Cardiac fibroblast (primary cell): Measurements from ENCODE around the gene DNAAF5.

Source experiments
- DNase-seq, 2 donors: peaks; one replicate each; pipeline versions ENCODE4 v3.0.0 to v3.0.0-alpha.2; 2010; ENCODE audit warnings: low read depth in 2 of 2
- H3K4me3 ChIP-seq, 2 donors: replicated peaks in 1 of 2; 1 replicate in 1 of 2; 2 replicates in 1 of 2; pipeline ENCODE4 v1.5.1; 2011; ENCODE audit warnings: low read depth in 2 of 2, low read length in 2 of 2, mild to moderate bottlenecking in 2 of 2, moderate library complexity in 1 of 2
- TF ChIP-seq, protein P1 (sequence below): IDR thresholded peaks from one replicate; pipeline ENCODE4 v1.5.1; 2011; ENCODE audit warnings: low read depth, mild to moderate bottlenecking, low read length, inconsistent platforms

DNAAF5 gene

DNA sequence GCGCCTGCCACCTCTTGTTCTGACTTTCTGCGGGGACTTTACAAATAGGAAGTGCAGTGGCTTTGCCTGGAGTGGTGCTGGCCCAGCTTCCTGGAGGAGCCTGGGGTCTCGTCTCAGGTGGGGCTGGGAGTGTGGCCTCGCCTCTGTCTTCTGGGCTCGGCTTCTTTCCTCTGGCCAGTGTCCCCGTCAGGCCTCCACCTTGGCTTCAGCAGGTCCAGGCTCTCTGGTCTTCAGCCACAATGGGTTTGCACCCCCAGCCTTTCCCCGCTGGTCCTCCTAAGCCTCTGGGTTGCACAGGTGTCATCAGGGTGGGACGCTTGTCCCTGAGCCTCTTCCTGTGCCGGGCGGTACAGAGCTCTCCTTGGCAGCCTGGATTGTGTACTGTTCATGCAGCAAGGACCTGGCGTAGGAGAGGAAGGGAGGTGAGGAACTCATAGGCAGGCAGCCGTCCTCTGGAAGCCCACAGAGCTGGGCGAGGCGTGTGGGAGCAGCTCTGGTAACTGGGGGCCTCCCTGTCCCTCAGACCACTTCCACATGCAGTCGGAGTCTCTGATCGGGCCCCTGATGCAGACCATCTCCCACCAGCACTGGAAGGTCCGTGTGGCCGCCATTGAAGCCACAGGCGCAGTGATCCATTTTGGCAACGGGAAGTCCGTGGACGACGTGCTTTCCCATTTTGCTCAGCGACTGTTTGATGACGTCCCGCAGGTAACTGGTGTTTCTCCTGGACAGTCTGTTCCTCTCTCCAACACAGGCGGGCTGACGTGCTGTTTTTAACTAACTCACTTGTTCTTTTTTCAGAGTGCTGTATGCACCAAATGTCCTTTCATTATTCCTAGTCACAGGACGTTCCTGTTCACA is 2.9 kb downstream of the DNAAF5 start:
- no peak overlapping the region for H3K4me3 ChIP-seq
- TF ChIP-seq, protein P1, sequence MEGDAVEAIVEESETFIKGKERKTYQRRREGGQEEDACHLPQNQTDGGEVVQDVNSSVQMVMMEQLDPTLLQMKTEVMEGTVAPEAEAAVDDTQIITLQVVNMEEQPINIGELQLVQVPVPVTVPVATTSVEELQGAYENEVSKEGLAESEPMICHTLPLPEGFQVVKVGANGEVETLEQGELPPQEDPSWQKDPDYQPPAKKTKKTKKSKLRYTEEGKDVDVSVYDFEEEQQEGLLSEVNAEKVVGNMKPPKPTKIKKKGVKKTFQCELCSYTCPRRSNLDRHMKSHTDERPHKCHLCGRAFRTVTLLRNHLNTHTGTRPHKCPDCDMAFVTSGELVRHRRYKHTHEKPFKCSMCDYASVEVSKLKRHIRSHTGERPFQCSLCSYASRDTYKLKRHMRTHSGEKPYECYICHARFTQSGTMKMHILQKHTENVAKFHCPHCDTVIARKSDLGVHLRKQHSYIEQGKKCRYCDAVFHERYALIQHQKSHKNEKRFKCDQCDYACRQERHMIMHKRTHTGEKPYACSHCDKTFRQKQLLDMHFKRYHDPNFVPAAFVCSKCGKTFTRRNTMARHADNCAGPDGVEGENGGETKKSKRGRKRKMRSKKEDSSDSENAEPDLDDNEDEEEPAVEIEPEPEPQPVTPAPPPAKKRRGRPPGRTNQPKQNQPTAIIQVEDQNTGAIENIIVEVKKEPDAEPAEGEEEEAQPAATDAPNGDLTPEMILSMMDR, result no peak

DNA sequence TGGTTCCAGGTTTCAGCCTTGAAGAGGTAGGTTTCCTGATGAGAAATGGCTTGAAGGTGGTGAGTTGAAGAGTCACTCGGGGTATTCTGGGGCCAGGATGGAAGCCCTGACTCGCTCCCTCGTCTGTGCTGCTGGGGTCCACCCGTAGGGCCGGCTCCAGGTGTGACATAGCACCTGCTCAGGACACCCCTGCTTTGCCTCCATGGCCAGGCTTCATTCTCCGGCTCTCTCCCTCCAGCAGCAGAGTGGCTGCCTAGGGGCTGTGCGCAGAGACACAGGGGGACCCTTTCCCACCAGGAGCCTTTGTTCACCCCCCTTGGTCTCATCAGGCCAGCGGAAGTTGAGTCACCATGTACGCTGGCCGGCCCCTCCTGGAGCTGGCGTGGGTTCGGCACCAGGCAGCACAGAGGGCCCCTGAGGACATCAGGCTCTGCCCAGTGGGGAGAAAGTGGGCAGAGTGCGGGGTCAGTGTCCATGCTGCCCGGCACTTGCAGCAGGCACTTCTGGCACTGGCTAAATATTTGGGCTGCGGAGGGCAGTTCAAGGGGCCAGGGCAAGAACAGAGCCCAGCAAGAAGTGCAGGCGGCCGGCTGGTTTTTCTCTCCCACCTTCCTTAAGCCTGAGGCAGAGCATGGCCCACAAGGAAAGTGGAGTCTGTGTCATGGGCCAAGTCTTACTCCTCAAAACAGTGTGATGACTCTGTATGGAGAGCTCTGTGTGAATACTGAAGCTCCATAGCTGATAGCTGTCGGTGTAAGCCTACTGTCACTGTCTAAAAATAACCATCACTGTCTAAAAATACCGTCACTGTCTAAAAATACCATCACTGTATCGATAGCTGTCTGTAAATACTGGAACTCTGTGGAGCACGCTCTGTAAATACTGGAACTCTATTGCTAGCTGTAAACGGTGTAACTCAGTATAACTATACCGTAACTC is 4.3 kb downstream of the DNAAF5 start:
- DNase-seq, result no peak
- TF ChIP-seq, protein P1, result no peak
- no peak overlapping the region for H3K4me3 ChIP-seq

More for the DNA sequence above, 2.9 kb downstream of the DNAAF5 start:
- DNase-seq, result no peak

DNA sequence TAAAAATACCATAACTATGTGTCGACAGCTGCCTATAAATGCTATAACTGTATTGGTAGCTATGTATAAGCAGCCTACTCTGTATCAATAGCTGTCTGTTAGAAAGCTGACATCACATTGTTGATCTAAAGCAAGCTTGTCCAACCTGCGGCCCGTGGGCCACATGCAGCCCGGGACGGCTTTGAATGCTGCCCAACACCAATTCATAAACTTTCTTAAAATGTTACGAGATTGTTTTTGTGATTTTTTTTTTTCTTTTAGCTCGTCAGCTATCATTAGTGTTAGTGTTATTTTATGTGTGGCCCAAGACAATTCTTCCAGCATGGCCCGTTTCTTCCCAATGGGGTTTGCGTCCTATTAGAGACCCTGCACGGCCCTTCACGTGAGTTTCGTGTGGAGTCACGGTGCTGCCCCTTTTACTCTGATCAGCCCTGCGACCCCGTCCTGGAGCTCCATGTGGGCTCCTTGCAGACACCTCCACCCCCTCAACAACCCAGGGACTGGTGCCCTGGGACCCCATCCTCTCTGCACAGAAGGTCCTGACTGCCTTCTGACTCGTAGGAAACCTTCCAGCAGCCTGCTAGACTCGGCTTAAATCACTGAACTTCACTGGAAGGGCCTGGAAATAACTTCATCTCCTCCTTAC is 5.1 kb downstream of the DNAAF5 start:
- no peak overlapping the region for H3K4me3 ChIP-seq
- DNase-seq, result no peak
- TF ChIP-seq, protein P1, result no peak

DNA sequence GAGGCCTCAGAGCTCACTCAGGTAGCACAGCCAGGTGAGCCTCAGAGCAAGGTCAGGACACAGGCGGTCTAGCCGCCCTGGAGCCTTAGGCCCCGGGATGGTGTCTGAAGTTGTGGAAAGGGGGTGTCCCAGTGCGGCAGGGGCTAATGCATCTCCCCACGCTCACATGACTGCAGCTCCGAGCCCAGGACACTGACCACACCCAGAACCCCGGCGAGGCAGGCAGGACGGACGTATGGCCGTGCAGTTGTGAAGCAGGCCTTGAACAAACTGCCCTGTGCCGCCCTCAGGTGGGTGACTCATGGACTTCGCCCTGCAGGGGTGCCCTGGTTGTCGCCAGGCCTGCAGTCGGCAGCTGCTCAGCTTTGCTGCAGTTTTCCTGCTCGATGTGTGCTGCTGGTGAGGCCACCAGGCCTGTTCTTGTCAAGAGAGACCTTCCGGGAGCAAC is 5.6 kb downstream of the DNAAF5 start:
- DNase-seq, result peak; percentile 14 to 55
- TF ChIP-seq, protein P1, result no peak
- H3K4me3 ChIP-seq, result no peak overlapping the region

DNA sequence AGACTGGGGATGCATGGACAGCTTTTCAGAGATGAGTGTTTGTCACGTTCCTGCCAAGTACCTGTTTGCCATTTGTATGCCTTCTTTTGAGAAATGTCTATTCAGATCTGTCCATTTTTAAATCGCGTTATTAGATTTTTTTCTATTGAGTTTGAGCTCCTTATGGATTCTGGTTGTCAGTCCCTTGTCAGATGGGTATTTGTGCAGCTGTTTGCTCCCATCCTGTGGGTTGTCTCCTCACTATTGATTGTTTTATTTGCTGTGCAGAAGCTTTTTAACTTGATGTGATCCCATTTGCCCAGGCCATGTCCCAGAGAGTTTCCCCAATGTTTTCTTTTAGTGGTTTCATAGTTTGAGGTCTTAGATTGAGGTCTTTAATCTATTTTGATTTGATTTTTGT is 6.1 kb downstream of the DNAAF5 start:
- no peak for DNase-seq
- no peak overlapping the region for H3K4me3 ChIP-seq
- TF ChIP-seq, protein P1, result no peak

DNA sequence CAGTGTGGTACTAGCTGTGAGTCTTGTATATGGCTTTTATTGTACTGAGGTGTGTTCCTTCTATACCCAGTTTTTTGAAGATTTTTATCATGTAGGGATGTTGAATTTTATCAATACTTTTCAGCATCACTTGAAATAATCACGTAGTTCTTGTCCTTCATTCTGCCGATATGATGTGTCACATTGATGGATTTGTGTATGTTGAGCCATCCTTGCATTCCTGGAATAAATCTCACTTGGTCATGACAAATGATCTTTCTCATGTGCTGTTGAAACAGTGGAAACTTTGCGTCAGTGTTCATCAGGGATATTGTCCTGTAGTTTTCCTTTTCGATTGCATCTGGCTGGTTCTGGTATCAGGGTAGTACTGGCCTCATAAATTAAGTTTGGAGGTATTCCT is 7.7 kb downstream of the DNAAF5 start:
- H3K4me3 ChIP-seq, result no peak overlapping the region
- TF ChIP-seq, protein P1, result no peak
- DNase-seq, result peak in 1 of 2 donors; percentile 20
